ENCODE results near the gene PIAS4. TPM values are rescaled to one million over a fixed set of nuclear protein-coding genes. Genes with fewer than 3 reads are reported as not detected.

PIAS4 gene
- total RNA-seq, 1 donor from 2014 or later, result 39.8 TPM

DNA sequence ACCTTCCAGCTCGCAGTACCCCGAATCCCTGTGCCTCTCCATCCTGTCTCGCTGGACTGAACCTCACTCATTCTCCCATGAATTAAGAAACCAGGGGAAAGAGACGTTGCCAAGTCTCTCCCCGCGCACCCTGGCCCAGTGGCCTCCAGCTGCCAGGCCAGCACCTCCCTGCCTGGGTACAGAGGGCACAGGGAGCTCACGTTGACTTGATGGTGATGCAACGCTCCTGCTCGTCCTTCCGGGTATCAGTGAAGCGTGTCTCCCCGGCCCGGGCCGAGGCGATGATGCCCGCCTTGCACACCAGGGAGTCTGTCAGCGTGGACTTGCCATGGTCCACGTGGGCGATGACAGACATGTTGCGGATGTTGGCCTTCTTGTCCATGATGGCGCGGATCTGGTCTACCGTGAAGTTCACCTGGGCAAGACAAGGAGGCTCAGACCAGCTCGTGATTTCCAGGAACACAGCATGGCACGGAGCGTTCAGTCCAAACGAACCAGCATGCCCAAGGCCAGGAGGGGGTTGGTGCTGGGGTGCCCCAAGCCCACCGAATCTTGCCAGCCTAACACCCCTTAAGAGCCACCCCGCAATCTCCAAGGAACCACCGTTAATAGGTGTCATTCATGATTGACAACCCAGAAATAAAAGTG lies 23.5 kb upstream of the PIAS4 start:
- peak overlapping the region; percentile 96 for H3K4me3 Mint-ChIP-seq

DNA sequence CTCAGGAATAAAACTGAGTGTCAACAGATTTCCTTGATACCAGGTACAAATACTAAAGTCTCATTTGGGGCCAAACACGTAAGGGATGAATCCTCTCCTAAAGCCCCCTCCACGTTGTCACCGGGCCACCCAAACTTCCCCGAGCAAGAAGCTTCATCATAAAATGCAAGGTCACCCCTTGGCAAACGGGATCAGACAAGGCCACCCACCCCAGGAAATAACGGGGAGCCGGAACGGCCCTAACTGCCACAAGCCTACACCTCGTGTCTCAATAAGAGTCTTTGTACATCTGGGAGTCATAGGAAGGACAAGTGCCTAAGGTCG lies 23.0 kb upstream of the PIAS4 start:
- Mint-ChIP-seq H3K27me3 (peaks cover 3% of the 10 kb centered on the region), H3K27ac (peak overlapping the region; percentile 95), H3K36me3 (peaks cover 26% of the 10 kb centered on the region), H3K9me3 (no peaks in the 10 kb centered on the region), H3K4me3 (peak overlapping the region; percentile 96), H3K4me1 (ENCODE audit: unreplicated experiment) (peaks cover 35% of the 10 kb centered on the region)
- no peak for DNase-seq (ENCODE audit: extremely low spot score, unreplicated experiment)
- TF ChIP-seq, protein P1, sequence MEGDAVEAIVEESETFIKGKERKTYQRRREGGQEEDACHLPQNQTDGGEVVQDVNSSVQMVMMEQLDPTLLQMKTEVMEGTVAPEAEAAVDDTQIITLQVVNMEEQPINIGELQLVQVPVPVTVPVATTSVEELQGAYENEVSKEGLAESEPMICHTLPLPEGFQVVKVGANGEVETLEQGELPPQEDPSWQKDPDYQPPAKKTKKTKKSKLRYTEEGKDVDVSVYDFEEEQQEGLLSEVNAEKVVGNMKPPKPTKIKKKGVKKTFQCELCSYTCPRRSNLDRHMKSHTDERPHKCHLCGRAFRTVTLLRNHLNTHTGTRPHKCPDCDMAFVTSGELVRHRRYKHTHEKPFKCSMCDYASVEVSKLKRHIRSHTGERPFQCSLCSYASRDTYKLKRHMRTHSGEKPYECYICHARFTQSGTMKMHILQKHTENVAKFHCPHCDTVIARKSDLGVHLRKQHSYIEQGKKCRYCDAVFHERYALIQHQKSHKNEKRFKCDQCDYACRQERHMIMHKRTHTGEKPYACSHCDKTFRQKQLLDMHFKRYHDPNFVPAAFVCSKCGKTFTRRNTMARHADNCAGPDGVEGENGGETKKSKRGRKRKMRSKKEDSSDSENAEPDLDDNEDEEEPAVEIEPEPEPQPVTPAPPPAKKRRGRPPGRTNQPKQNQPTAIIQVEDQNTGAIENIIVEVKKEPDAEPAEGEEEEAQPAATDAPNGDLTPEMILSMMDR (conservative IDR thresholded peaks at IDR 0.05), result no peak

More for the DNA sequence above, 23.5 kb upstream of the PIAS4 start:
- Mint-ChIP-seq H3K4me1 (ENCODE audit: unreplicated experiment) (peaks cover 35% of the 10 kb centered on the region), H3K9me3 (no peaks in the 10 kb centered on the region), H3K27ac (peak overlapping the region; percentile 95), H3K27me3 (peaks cover 3% of the 10 kb centered on the region), H3K36me3 (peaks cover 26% of the 10 kb centered on the region)
- no peak for DNase-seq (ENCODE audit: extremely low spot score, unreplicated experiment)
- TF ChIP-seq, protein P1 (conservative IDR thresholded peaks at IDR 0.05), result no peak

DNA sequence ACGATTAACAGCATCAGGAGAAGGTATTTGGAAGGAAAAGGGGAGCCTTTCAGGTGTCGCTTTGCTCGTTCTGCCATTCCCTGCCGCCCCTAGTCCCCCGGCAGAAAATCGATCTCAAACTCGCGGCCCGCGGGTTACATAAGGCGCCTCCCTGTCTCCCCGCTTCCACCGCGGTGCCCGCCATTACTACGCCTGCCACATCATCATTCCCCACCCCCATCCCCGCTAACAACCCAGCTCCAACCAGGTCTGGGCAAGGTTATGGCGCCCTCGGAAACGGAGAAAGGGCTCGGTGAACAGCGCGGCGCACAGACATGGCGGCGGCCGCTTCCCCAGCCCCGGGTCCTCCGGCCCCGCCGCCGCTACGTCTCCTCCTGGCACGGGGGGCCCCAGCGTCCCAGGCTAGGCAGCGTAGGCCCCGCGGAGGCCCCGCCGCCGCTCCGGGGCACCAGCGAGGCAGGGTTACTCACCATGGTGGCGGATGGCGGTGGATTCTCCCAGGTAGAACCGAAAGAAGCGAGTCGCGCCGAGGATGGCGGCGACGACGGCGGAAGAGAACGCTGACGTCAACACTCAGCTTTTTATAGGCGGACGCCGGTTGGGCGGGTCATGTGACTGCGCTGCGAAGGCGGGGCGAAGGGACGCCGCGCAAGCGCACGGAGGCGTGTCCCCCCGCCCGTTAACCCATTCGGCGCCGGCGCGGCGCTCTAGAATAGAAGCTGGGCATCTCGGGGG lies 22.5 kb upstream of the PIAS4 start, which contains the start of gene EEF2:
EEF2 (minus strand) TSS at position 556 of the 735 bp plus-strand sequence; CDS start at position 473, 83 bp downstream.
- Mint-ChIP-seq H3K27me3 (peaks cover 3% of the 10 kb centered on the region), H3K27ac (peak within 1 kb of the TSS; percentile 95), H3K4me3 (peak within 1 kb of the TSS; percentile 96), H3K36me3 (peaks cover 26% of the 10 kb centered on the region), H3K9me3 (no peaks in the 10 kb centered on the region), H3K4me1 (ENCODE audit: unreplicated experiment) (peaks cover 38% of the 10 kb centered on the region)
- TF ChIP-seq, protein P1 (conservative IDR thresholded peaks at IDR 0.05), result no peak
- DNase-seq (ENCODE audit: extremely low spot score, unreplicated experiment), result peak; percentile 92

DNA sequence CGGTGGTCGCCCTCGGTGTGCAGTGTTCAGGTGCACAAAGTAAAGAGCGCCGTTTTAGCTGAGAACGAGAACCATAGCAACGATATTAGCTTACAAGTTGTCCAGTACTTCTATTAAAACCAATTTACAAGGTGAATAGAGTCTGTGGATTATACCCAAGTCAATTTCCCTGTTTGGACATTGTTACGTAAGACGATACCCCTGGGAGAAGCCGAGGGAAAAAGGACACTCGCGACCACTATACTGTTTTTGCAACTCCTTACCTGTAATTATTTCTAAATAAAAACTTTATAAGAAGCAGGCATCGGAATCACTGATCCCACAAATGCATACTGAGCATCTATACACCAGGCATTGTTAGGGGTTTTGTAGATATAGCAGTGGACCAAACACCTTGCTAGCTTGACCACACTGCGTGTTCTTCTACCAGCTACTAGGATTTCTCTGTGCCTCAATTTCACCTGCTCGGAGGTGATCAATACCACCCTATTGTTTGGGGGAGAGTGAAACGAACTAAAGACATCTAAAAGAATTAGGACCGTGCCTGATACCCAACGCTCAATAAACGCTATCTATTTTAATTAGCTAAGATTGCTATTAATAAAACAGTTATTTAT lies 21.8 kb upstream of the PIAS4 start:
- peaks cover 3% of the 10 kb centered on the region for H3K27me3 Mint-ChIP-seq
- no peaks in the 10 kb centered on the region for H3K9me3 Mint-ChIP-seq
- peak overlapping the region; percentile 95 for H3K27ac Mint-ChIP-seq
- peaks cover 26% of the 10 kb centered on the region for H3K36me3 Mint-ChIP-seq
- DNase-seq (ENCODE audit: extremely low spot score, unreplicated experiment), result no peak
- TF ChIP-seq, protein P1 (conservative IDR thresholded peaks at IDR 0.05), result no peak
- peak overlapping the region; percentile 96 for H3K4me3 Mint-ChIP-seq
- H3K4me1 Mint-ChIP-seq (ENCODE audit: unreplicated experiment), result peaks cover 40% of the 10 kb centered on the region

DNA sequence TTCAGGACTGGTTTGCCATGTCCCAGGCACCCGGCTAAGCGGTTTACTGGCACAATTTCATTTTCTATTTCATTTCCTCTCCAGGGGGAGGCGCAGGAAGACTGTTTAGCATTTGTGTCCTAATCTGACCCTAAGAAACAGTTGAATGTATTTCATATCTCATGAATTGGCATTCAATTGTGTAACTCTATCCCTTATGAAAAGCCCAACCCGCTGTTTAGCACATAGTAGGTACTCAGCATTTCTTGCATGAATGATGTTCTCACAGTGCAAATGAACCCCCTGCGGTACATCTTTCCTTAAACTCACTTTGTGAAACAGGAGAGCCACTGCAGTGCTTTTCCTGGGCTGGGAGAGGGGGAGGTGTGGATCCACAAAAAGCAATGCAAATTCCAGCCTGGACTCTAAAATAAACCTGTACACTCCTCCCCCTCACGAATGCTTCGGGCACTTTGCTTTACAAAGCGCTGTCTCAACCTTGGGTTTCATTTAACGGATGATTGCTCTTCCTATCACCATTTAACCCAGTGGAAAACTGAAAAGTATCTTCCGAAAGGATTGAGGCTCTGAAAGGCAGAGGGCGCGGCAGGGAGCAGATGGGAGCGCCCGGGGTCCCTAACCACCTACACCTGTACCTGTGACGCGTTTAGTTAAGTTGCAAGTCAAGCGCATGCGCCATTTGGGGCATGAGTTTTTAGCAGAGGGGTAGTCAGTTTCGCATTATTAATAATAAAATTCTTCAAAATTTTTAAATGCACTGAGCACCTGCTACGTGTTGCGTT lies 21.1 kb upstream of the PIAS4 start:
- TF ChIP-seq, protein P1 (conservative IDR thresholded peaks at IDR 0.05), result peak; percentile 69
- Mint-ChIP-seq H3K9me3 (no peaks in the 10 kb centered on the region), H3K27ac (peak overlapping the region; percentile 95), H3K36me3 (peaks cover 22% of the 10 kb centered on the region), H3K4me3 (peak overlapping the region; percentile 96), H3K27me3 (peaks cover 3% of the 10 kb centered on the region), H3K4me1 (ENCODE audit: unreplicated experiment) (peaks cover 40% of the 10 kb centered on the region)
- DNase-seq (ENCODE audit: extremely low spot score, unreplicated experiment), result no peak
